Measurements from ENCODE around the gene UBE2N. TPM values are rescaled to one million over a fixed set of nuclear protein-coding genes. Genes with fewer than 3 reads are reported as not detected.

UBE2N gene, protein sequence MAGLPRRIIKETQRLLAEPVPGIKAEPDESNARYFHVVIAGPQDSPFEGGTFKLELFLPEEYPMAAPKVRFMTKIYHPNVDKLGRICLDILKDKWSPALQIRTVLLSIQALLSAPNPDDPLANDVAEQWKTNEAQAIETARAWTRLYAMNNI
- 51.1 and 59.1 TPM in 2 replicates for total RNA-seq

DNA sequence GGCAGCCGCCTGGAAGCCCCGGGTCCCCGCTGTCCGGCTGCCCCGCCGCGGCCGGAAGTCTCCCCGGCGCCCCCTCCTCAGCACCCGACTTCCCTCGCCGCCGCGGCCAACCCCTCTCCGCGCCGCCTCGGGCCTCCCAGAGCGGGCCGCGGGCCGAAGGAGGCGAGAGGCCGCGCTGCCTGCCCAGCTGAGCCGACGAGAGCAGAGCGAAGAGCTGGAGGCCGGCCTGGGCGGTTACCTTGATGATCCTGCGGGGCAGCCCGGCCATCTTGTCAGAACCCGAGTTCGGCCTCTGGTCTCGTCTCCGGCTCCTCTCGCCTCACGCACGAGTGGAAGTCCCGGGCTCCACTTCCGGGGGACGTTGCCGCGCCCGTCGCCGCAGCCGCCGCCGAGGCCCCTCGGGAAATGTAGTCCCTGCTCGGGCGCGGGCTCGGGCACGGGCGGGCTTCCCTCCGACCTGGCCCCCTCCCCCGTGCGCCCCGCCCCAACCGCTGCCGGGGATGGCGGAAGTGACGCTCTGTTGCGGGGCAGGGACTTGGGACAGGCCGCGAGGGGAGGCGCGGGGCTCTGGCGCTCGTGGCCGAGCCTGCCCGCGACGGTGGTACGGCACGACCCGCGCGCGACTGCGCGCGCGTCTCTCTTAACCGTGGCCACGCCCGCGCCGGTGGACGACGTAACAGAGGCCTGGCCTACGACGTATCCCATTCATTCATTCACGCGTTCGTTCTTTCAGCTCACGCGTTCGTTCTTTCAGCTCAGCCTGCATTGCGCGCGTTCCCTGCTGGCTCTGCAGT is at the start of gene UBE2N:
TSS of gene UBE2N (minus strand) at position 331 of the 794 bp plus-strand sequence. CDS start at position 268, 63 bp downstream.

DNA sequence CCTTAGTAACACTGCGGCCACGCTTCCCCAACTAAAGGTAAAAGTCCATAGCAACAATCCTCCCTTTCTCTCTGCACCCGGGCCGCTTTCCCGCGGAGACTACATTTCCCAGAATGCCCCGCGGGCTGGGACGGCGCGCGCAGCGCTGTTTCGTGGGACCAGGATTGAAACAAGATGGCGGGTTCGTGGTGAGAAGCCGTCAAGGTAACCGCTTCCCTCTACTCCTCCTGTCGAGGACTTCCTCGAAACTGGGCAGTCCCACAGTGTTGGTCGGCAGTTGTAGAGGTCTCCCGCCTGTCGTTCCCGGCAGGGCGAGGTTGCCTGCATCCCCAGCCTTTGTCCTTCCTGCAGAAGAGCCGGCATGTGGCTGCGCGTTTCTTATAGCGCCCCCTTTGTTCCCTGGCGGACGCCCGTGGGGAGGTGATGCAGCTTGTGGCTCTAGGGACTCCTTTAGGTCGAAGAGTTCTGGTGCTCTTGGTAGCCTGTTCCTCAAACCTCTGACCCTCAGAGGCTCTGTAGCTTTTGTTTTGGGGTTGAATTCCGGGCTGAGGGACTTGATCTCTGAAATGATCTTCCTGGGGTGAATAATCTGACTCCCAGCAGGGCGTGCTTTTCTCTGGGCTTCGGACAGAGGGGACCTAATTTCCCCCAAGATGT is 25.7 kb upstream of the UBE2N start, which contains the start of gene MRPL42:
TSS of gene MRPL42 (plus strand) at position 164 of the 657 bp plus-strand sequence. CDS start 1,772 bp downstream, outside the sequence.

DNA sequence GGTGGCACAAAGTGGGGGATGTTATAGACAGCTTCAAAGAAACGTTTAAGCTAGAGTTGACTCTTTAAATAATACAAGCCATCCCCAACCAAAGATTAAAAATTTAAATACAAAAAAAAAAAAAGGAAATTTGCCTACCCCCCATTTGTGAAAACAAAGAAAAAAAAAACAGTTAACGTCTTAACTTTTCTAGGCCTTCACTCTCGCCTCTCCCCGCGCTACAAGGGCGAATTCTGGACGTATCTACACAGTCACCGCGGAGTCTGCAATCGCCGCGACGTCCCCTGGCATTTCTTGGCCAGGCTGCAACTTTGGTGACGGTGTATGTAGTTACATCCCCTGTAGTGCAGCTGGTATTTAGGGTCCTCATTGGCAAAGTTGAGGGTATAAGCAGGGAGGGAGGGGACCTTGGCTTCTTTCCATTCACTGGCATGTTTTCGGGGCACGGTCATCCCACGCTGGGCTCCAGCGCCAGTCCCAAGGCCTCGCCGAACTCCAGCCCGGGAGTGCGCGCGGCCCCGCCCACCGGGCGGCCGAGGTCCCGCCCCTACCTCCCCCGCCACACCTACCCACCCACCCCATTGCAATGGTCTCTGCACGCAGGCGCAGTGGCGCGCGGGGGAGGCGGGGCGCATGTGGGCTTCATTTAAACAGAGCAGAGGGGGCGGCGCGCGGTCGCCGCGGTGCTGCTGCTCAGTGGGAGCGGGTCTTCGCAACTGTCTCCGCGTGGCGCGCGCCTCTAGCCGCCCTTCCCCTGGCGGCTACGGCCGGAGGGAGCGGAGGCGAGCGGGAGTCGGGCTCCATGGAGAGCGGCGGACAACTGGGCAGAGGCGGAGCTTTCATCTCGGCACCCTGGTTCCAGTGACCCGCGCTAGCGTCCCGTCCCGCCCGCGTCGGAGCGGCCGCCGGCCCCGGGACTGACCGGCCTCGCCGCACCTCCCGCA is 64.2 kb downstream of the UBE2N start, which contains the start of gene NUDT4:
TSS of gene NUDT4 (plus strand) at position 674 of the 944 bp plus-strand sequence. CDS start 398 bp downstream, outside the sequence.

Other genes with a start within 250 kb of the UBE2N start
- gene NUDT4, start 64.0 kb downstream of the UBE2N start, total RNA-seq: 54.1 and 73.6 TPM in 2 replicates
- gene MRPL42, start 25.6 kb upstream of the UBE2N start, total RNA-seq: 53.1 and 76.8 TPM in 2 replicates
- 39.0 and 76.2 TPM in 2 replicates for gene SOCS2, start 130.7 kb upstream of the UBE2N start, total RNA-seq
- 16.0 and 19.1 TPM in 2 replicates for gene CRADD, start 235.4 kb upstream of the UBE2N start, total RNA-seq

Measured in smooth muscle cell of trachea (primary cell).